Measurements from ENCODE around the gene CALN1. TPM values are rescaled to one million over a fixed set of nuclear protein-coding genes. Genes with fewer than 3 reads are reported as not detected.

Gene CALN1
- total and polyA plus RNA-seq, 9 of the 15 experiments (the other 6 are each of a cell fraction or from before 2014, with no cell fraction given): 1.4 to 7.5 (median 3.3) TPM

DNA sequence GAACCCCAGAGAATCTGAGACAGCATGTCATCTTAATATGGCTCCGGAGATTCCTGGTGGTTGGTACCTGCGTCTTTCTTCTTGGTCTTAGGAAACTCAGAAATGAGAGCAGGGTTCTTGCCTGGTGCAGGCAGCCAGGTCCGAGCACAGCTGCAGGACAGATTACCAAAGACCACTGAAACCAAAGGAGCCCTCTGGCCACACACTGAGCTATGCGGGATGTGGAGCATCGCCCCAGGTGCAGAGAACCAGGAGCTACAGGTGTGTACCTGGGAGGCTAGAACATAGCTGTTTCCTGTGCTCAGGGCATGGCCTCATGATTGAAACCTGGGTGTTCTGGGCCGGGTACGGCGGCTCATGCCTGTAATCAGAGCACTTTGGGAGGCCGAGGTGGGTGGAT lies 635.4 kb downstream of the CALN1 start:
- no peak overlapping the region for H3K4me3 ChIP-seq
- POLR2A ChIA-PET: no interaction called here
- peaks cover 0 to 11% of the 10 kb centered on the region in 2 experiments; a peak in 2 of 5 replicates for H3K27me3 ChIP-seq (ENCODE audit: control insufficient read depth in 2 of 2, insufficient read depth in 2 of 2, low read length in 2 of 2)
- ATAC-seq (no peak), FAIRE-seq (no peak), DNase-seq (ENCODE audit: extremely low read depth in 1 of 4, low spot score in 3 of 4) (no peak)
- no peak overlapping the region for H3K27ac ChIP-seq (ENCODE audit: extremely low read depth, low read depth, low read length)
- no peaks in the 10 kb centered on the region for H3K4me1 ChIP-seq (replicated peaks in 1 of 2; ENCODE audit: control insufficient read depth in 2 of 2, insufficient read depth in 2 of 2, low read length in 2 of 2)
- no peaks in the 10 kb centered on the region for H3K9me1 ChIP-seq (ENCODE audit: control insufficient read depth, insufficient read depth, low read length)
- no peak overlapping the region for H3K4me2 ChIP-seq (ENCODE audit: insufficient read depth, low read length)
- in situ Hi-C loops (cut with MboI) (no loop called here), intact Hi-C loops (cut with micrococcal nuclease) (loop anchor here (10.0 kb wide), 1 partner anchor 58 kb away; no protein-coding TSS in a partner anchor)
- H2AFZ ChIP-seq (ENCODE audit: low read depth, low read length): no peak overlapping the region
- no peaks in the 10 kb centered on the region for H3K9me3 ChIP-seq (replicated peaks; ENCODE audit: control insufficient read depth, insufficient read depth, low read depth, low read length)
- CTCF ChIA-PET (ENCODE audit: low intra/inter-chr PET ratio): no interaction called here
- TF ChIP-seq, protein P1, sequence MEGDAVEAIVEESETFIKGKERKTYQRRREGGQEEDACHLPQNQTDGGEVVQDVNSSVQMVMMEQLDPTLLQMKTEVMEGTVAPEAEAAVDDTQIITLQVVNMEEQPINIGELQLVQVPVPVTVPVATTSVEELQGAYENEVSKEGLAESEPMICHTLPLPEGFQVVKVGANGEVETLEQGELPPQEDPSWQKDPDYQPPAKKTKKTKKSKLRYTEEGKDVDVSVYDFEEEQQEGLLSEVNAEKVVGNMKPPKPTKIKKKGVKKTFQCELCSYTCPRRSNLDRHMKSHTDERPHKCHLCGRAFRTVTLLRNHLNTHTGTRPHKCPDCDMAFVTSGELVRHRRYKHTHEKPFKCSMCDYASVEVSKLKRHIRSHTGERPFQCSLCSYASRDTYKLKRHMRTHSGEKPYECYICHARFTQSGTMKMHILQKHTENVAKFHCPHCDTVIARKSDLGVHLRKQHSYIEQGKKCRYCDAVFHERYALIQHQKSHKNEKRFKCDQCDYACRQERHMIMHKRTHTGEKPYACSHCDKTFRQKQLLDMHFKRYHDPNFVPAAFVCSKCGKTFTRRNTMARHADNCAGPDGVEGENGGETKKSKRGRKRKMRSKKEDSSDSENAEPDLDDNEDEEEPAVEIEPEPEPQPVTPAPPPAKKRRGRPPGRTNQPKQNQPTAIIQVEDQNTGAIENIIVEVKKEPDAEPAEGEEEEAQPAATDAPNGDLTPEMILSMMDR (IDR thresholded peaks at IDR 0.05 in 2 of 3, conservative IDR thresholded peaks at IDR 0.05 in 1 of 3; ENCODE audit: insufficient read depth in 2 of 3, low read depth in 1 of 3, low read length in 3 of 3): no peak
- TF ChIP-seq HNRNPL (IDR thresholded peaks at IDR 0.05; ENCODE audit: low read depth, low read length) (no peak), KDM1A (IDR thresholded peaks at IDR 0.05) (no peak), LARP7 (IDR thresholded peaks at IDR 0.05) (no peak), ELF2 (CRISPR knock-in tag; IDR thresholded peaks at IDR 0.05) (no peak), PHF8 (IDR thresholded peaks at IDR 0.05; ENCODE audit: borderline replicate concordance, low read length) (no peak), TRIM28 (IDR thresholded peaks at IDR 0.05) (no peak), BHLHE40 (IDR thresholded peaks at IDR 0.05; ENCODE audit: low read length) (no peak), GATA2 (CRISPR knock-in tag; IDR thresholded peaks at IDR 0.05) (no peak), STAG1 (CRISPR knock-in tag; IDR thresholded peaks at IDR 0.05; ENCODE audit: borderline replicate concordance) (no peak), BCL6 (CRISPR knock-in tag; IDR thresholded peaks at IDR 0.05) (no peak), FOXA3 (CRISPR knock-in tag; conservative IDR thresholded peaks at IDR 0.05 in 1 of 2, IDR thresholded peaks at IDR 0.05 in 1 of 2) (no peak), NFRKB (IDR thresholded peaks at IDR 0.05; ENCODE audit: low read depth) (no peak), POLR2B (IDR thresholded peaks at IDR 0.05; ENCODE audit: low read depth, partially characterized antibody) (no peak), NFIX (CRISPR knock-in tag; IDR thresholded peaks at IDR 0.05; ENCODE audit: low read depth) (no peak)
- no peak overlapping the region for H3K9ac ChIP-seq (ENCODE audit: insufficient read depth in 1 of 2, low read depth in 2 of 2, low read length in 2 of 2)
- no peaks in the 10 kb centered on the region for H3K36me3 ChIP-seq (ENCODE audit: control insufficient read depth, insufficient read depth, low read length)
- 2% methylated on average over 9 of the region's 9 CpGs for WGBS (ENCODE audit: insufficient coverage, low coverage, missing lambda C conversion rate)
- BruUV-seq (replicated peaks): no TSS peak
- H3K79me2 ChIP-seq (ENCODE audit: control insufficient read depth, insufficient read depth, low read length): no peaks in the 10 kb centered on the region
- no peaks in the 10 kb centered on the region for H4K20me1 ChIP-seq (replicated peaks; ENCODE audit: control insufficient read depth, insufficient read depth, low read length)
